Right lobe of liver (tissue), 6 donors: ENCODE measurements around the gene TMEM140. TPM values are rescaled to one million over a fixed set of nuclear protein-coding genes. Genes with fewer than 3 reads are reported as not detected.

Experiments used
- ATAC-seq, 4 donors: fragments of 200-7000 bp; cut with Tn5 transposase; one replicate each; pipeline ENCODE4 v1.9.1; 2020; ENCODE audit warnings: mild to moderate bottlenecking in 4 of 4, moderate library complexity in 4 of 4
- DNase-seq, 3 donors: peaks; one replicate each; pipeline ENCODE4 v3.0.0-alpha.2; 2020
- H3K27ac ChIP-seq, 3 donors: fragments of 200-600 bp; one replicate each; pipeline ENCODE4 v1.8.0; 2022
- H3K27me3 ChIP-seq, 2 donors: fragments of 200-600 bp; one replicate each; pipeline ENCODE4 v1.8.0; 2022
- H3K36me3 ChIP-seq, 4 donors: fragments of 200-600 bp; sonication (generic) in 1 of 4; one replicate each; pipeline versions ENCODE4 v1.5.1 to v1.8.0; 2017 to 2022; ENCODE audit warnings: control low read depth in 1 of 4
- H3K4me1 ChIP-seq, 4 donors: fragments of 200-600 bp; sonication (generic) in 1 of 4; one replicate each; pipeline versions ENCODE4 v1.5.1 to v1.8.0; 2017 to 2022; ENCODE audit warnings: control low read depth in 1 of 4
- H3K4me3 ChIP-seq, 3 donors: fragments of 200-600 bp; one replicate each; pipeline ENCODE4 v1.8.0; 2022
- H3K9me3 ChIP-seq, 4 donors: fragments of 200-600 bp; sonication (generic) in 1 of 4; one replicate each; pipeline versions ENCODE4 v1.5.1 to v1.8.0; 2017 to 2022; ENCODE audit warnings: control low read depth in 1 of 4
- CTCF ChIP-seq, 4 donors: fragments of 200-600 bp in 3 of 4; fragments of 450-650 bp in 1 of 4; IDR thresholded peaks; one replicate each; pipeline versions ENCODE4 v1.5.1 to v1.8.0; 2016 to 2022; ENCODE audit warnings: antibody characterized with exemption in 4 of 4, mild to moderate bottlenecking in 2 of 4
- POLR2A ChIP-seq: fragments of 450-650 bp; IDR thresholded peaks from one replicate; pipeline ENCODE4 v1.6.1; 2017; ENCODE audit warnings: antibody characterized with exemption, mild to moderate bottlenecking
- WGBS: methylation state at CpG from one replicate; pipeline ENCODE4 v1.1.6; 2018; ENCODE audit warnings: low coverage, low lambda C conversion rate; ENCODE audit not compliant: insufficient coverage; ENCODE audit errors: missing lambda C conversion rate; 5-methylcytosine and 5-hydroxymethylcytosine counted together
- intact Hi-C, 2 donors: fragments of 100-400 bp; cut with DNase I; formaldehyde crosslinking; loops; one replicate each; pipeline versions ENCODE4 v1.11.2 to v1.14.1; 2022
- total RNA-seq, 6 experiments: library from RNA; depleted of rRNA in 2 of 6; stranded (reverse); fragments of >200 nt in 2 of 6; fragmentation: NEBNext Ultra II Directional in 3 of 6; extraction: Animal tissue kit (Norgen Biotek cat#: 25700) in 3 of 6; gene quantifications; one replicate each; pipeline versions ENCODE4 v1.1.0 to v1.2.4, GENCODE V29; 2016 to 2023
- donor health status: DM: no; HTN: yes; CAD: no.
- donor health status: DM: no; HTN: no; CAD: no.
- donor health status: DM: no; HTN: no; CAD: no.
- donor health status: DM: no; HTN: yes; CAD: no.
- donor health status: DM: no; HTN: yes; CAD: no.

The TMEM140 gene
- total RNA-seq, 6 experiments from 2014 or later: 31.2 to 58.9 (median 37.4) TPM

GRCh38 chr7:135197906-135198655 lies 50.2 kb downstream of the TMEM140 start:
- no peak for ATAC-seq
- Histone ChIP-seq H3K36me3 (peaks cover 4 to 68% (median 6%) of the 10 kb centered on the region in 4 donors), H3K4me1 (no peaks in the 10 kb centered on the region), H3K27me3 (no peaks in the 10 kb centered on the region), H3K4me3 (no peak overlapping the region), H3K9me3 (no peaks in the 10 kb centered on the region), H3K27ac (no peak overlapping the region)
- 74% methylated on average over 3 of the region's 15 CpGs for WGBS
- TF ChIP-seq CTCF (IDR thresholded peaks at IDR 0.05) (no peak), POLR2A (no peak)
- intact Hi-C loops: no loop called here
- DNase-seq: no peak

- H3K27ac ChIP-seq: no peak overlapping the region
- peaks cover 0 to 72% (median 6%) of the 10 kb centered on the region in 4 donors for H3K36me3 ChIP-seq
- WGBS: 86% methylated on average over 2 of the region's 4 CpGs
Observed at GRCh38 chr7:135199439-135199838, 51.6 kb downstream of the TMEM140 start.

DNA sequence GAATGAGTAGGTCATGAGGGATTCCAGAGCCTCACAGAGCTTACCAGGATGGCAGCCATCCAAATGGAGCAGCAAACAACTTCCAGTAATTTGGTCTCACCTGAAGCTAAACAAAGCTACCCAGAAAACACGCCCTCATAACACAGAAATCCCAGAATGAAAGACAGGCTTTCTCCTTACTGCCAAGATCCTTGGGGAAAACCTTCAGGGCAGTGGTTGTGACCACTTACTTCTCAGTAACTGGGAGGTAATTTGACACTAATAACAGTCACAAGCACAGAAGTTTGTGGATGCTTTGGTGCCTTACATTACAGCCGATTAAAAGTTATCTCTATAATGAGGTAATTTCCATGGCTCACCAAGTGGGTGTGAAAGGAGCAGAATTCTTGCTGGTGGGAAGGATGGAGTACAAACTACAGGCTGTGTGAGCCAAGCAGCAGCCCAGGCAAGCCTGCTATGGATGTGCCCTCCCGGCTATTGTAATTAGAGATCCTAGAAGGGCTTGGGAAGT lies 53.0 kb downstream of the TMEM140 start:
- Histone ChIP-seq H3K36me3 (peaks cover 0 to 64% (median 5%) of the 10 kb centered on the region in 4 donors), H3K27me3 (no peaks in the 10 kb centered on the region), H3K4me1 (no peaks in the 10 kb centered on the region), H3K27ac (no peak overlapping the region), H3K9me3 (no peaks in the 10 kb centered on the region), H3K4me3 (no peak overlapping the region)
- 76% methylated on average over 3 of the region's 3 CpGs for WGBS
- TF ChIP-seq POLR2A (no peak), CTCF (IDR thresholded peaks at IDR 0.05) (no peak)
- DNase-seq (no peak), ATAC-seq (no peak)
- intact Hi-C loops: no loop called here

More at GRCh38 chr7:135199439-135199838, 51.6 kb downstream of the TMEM140 start:
- H3K4me3 ChIP-seq: no peak overlapping the region
- DNase-seq (no peak), ATAC-seq (no peak)
- H3K9me3 ChIP-seq: no peaks in the 10 kb centered on the region
- TF ChIP-seq POLR2A (no peak), CTCF (IDR thresholded peaks at IDR 0.05) (no peak)
- H3K27me3 ChIP-seq: no peaks in the 10 kb centered on the region
- no peaks in the 10 kb centered on the region for H3K4me1 ChIP-seq
- intact Hi-C loops: no loop called here

- no peak for TF ChIP-seq POLR2A
- TF ChIP-seq CTCF (IDR thresholded peaks at IDR 0.05): no peak
- no peak overlapping the region for H3K4me3 ChIP-seq
- peaks cover 0 to 59% (median 6%) of the 10 kb centered on the region in 4 donors for H3K36me3 ChIP-seq
- no peak for DNase-seq
- ATAC-seq: no peak
- H3K9me3 ChIP-seq: no peaks in the 10 kb centered on the region
- H3K27me3 ChIP-seq: no peaks in the 10 kb centered on the region
- WGBS: 83% methylated on average over 2 of the region's 2 CpGs
- no peaks in the 10 kb centered on the region for H3K4me1 ChIP-seq
- intact Hi-C loops: no loop called here
- no peak overlapping the region for H3K27ac ChIP-seq
Observed at GRCh38 chr7:135201350-135201749, 53.5 kb downstream of the TMEM140 start.
